ENCODE measurements around the gene GNG13. TPM values are rescaled to one million over a fixed set of nuclear protein-coding genes. Genes with fewer than 3 reads are reported as not detected.
"Not testable (repeated sequence)": the region's sequence is repeated elsewhere in the genome, so short reads cannot be mapped to it uniquely, and the experiment has no call there.

The GNG13 gene
- total RNA-seq, 1 donor = not detected

GRCh38 chr16:824194-824593, 23.7 kb upstream of the GNG13 start:
- no peak overlapping the region for H3K4me3 ChIP-seq (ENCODE audit: low read depth, low read length)
- TF ChIP-seq, protein P1, sequence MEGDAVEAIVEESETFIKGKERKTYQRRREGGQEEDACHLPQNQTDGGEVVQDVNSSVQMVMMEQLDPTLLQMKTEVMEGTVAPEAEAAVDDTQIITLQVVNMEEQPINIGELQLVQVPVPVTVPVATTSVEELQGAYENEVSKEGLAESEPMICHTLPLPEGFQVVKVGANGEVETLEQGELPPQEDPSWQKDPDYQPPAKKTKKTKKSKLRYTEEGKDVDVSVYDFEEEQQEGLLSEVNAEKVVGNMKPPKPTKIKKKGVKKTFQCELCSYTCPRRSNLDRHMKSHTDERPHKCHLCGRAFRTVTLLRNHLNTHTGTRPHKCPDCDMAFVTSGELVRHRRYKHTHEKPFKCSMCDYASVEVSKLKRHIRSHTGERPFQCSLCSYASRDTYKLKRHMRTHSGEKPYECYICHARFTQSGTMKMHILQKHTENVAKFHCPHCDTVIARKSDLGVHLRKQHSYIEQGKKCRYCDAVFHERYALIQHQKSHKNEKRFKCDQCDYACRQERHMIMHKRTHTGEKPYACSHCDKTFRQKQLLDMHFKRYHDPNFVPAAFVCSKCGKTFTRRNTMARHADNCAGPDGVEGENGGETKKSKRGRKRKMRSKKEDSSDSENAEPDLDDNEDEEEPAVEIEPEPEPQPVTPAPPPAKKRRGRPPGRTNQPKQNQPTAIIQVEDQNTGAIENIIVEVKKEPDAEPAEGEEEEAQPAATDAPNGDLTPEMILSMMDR (IDR thresholded peaks at IDR 0.05; ENCODE audit: insufficient read depth, low read depth, low read length) = no peak
- DNase-seq (ENCODE audit: low read depth) = no peak

- no peak overlapping the region for H3K4me3 ChIP-seq (ENCODE audit: low read depth, low read length)
- TF ChIP-seq, protein P1 (IDR thresholded peaks at IDR 0.05; ENCODE audit: insufficient read depth, low read depth, low read length) = no peak
- no peak for DNase-seq (ENCODE audit: low read depth)
Measured at GRCh38 chr16:822909-823297, 22.4 kb upstream of the GNG13 start.

GRCh38 chr16:822174-822908, 21.8 kb upstream of the GNG13 start:
- TF ChIP-seq, protein P1 (IDR thresholded peaks at IDR 0.05; ENCODE audit: insufficient read depth, low read depth, low read length) = no peak

DNA sequence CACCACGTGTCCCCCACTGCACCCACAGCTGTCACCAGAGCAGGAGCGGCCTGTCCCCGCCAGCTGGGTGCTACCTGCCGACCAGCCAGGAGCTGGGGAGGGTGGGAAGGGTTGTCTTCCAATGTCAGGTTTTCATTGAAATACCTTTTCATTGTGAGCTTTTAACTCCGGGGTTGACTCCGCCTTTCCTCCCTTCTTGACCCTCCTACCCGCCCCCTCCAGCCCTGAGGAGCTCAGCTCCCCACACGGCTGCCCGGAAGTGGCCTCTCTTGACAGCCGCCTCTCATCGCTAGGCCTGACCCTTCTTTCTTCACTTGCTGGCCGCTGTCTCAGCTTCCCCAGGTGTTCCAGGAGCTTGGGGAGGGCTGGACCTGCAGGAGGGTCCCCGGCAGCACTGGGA, 21.2 kb upstream of the GNG13 start:
- TF ChIP-seq, protein P1 (IDR thresholded peaks at IDR 0.05; ENCODE audit: insufficient read depth, low read depth, low read length) = no peak
- no peak for DNase-seq (ENCODE audit: low read depth)

More at GRCh38 chr16:822174-822908, 21.8 kb upstream of the GNG13 start:
- H3K4me3 ChIP-seq (ENCODE audit: low read depth, low read length) = no peak overlapping the region
- no peak for DNase-seq (ENCODE audit: low read depth)

DNA sequence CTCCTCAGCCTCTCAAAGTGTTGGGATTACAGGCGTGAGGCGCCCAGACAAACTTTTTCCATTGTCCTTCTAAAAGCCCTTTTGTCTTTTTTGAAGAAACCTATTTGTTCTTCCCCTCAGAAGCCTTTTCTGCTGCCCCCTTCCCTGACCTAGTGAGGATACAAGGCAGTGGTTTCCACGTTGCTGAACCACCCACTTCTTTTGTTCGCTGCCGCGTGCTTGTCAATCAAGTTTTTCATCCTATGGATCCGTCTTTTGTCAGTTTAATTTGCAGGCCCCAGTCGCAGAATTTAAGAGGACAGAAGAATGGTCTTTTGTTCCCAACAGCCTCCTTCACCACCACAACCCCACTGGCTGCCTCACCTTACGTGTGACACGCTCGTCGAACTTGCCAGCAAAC, 20.2 kb upstream of the GNG13 start:
- DNase-seq (ENCODE audit: low read depth) = no peak
- TF ChIP-seq, protein P1 (IDR thresholded peaks at IDR 0.05; ENCODE audit: insufficient read depth, low read depth, low read length) = no peak
- no peak overlapping the region for H3K4me3 ChIP-seq (ENCODE audit: low read depth, low read length)

More for the DNA sequence above, 21.2 kb upstream of the GNG13 start:
- no peak overlapping the region for H3K4me3 ChIP-seq (ENCODE audit: low read depth, low read length)

DNA sequence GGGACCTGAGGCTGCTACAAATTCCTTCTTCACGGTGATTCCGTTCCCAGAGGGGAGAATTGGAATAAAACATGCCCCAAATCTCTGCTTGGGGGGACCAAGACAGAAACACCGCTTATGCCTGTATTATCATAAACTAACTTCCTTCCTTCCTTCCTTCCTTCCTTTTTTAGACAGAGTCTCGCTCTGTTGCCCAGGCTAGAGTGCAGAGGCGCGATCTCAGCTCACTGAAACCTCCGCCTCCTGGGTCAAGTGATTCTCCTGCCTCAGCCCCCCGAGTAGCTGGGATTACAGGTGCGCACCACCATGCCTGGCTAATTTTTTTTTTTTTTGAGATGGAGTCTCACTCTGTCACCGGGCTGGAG, 19.5 kb upstream of the GNG13 start:
- not testable (repeated sequence) for DNase-seq (ENCODE audit: low read depth); H3K4me3 ChIP-seq (ENCODE audit: low read depth, low read length)

DNA sequence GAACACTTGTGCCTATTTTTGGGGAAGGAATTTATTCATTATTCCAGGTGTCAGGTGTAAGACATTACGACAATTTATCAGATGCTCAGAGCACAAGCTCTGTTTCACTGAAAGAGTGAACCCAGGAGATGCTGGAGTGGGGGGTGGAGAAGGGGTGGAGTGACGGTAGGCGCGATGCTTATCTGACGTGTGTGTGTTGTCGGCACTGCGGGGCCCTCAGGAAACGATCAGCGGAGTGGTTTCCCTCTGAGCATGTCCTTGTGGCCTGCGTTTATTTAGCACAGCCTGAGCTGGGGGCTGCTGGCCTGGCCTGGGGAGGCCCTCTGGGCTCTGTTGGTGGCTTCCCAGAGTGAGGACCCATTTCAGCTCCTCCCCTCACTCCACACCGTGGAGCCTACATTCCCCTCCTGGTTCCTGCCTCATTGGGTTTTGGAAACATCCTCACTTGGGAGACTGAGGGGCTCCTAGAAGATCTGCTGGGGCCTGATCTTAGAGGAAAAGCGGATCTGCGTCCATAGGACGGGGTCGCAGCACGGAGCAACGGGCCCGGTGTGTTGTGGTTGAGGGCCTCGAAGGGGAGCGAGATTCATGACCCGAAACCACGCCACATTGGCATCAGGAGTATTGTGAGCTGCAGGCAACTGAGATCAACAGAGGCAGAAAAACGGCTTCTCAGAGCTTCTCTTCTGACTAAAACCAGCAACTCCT, 19.0 kb upstream of the GNG13 start:
- TF ChIP-seq, protein P1 (IDR thresholded peaks at IDR 0.05; ENCODE audit: insufficient read depth, low read depth, low read length) = no peak
- DNase-seq (ENCODE audit: low read depth) = no peak

More for the DNA sequence above, 19.0 kb upstream of the GNG13 start:
- no peak overlapping the region for H3K4me3 ChIP-seq (ENCODE audit: low read depth, low read length)

Measured in fibroblast of villous mesenchyme (primary cell).